Activated CD4-positive, alpha-beta T cell treated with anti-CD3 and anti-CD28 coated beads, Interleukin-2, Interleukin-4, amounts not matched to agents 100 ng/mL and 50 ng/mL, durations not matched to agents 16 hours and 8 hours (primary cell): Measurements from ENCODE around the gene LPP.

ENCODE experiments used
- DNase-seq: peaks from one replicate; pipeline ENCODE4 v3.0.0-alpha.2; 2020; ENCODE audit warnings: low spot score

The LPP gene

GRCh38 chr3:188220988-188221818, 67.2 kb downstream of the LPP start:
- DNase-seq: no peak

- no peak for DNase-seq
Measured at GRCh38 chr3:188223936-188224335, 70.0 kb downstream of the LPP start.

- no peak for DNase-seq
Measured at GRCh38 chr3:188227442-188227841, 73.5 kb downstream of the LPP start.

GRCh38 chr3:188229177-188229576, 75.2 kb downstream of the LPP start:
- DNase-seq: no peak

- no peak for DNase-seq
Measured at GRCh38 chr3:188229726-188230125, 75.8 kb downstream of the LPP start.

- no peak for DNase-seq
Measured at GRCh38 chr3:188230962-188231361, 77.0 kb downstream of the LPP start.

GRCh38 chr3:188231456-188231855, 77.5 kb downstream of the LPP start:
- DNase-seq: no peak

- no peak for DNase-seq
Measured at GRCh38 chr3:188232656-188233055, 78.7 kb downstream of the LPP start.

GRCh38 chr3:188233320-188233719, 79.4 kb downstream of the LPP start:
- DNase-seq: no peak

- no peak for DNase-seq
Measured at GRCh38 chr3:188234132-188234531, 80.2 kb downstream of the LPP start.

GRCh38 chr3:188236271-188236670, 82.3 kb downstream of the LPP start:
- DNase-seq: no peak

GRCh38 chr3:188239035-188239434, 85.1 kb downstream of the LPP start:
- no peak for DNase-seq

- DNase-seq: no peak
Measured at GRCh38 chr3:188239577-188239976, 85.6 kb downstream of the LPP start.

- no peak for DNase-seq
Measured at GRCh38 chr3:188240189-188240981, 86.4 kb downstream of the LPP start.

GRCh38 chr3:188241072-188241471, 87.1 kb downstream of the LPP start:
- DNase-seq: no peak

- DNase-seq: no peak
Measured at GRCh38 chr3:188241883-188242282, 87.9 kb downstream of the LPP start.

- no peak for DNase-seq
Measured at GRCh38 chr3:188242436-188243123, 88.6 kb downstream of the LPP start.

GRCh38 chr3:188243124-188243795, 89.3 kb downstream of the LPP start:
- no peak for DNase-seq

- no peak for DNase-seq
Measured at GRCh38 chr3:188244395-188244861, 90.5 kb downstream of the LPP start.

- DNase-seq: no peak
Measured at GRCh38 chr3:188246905-188247304, 92.9 kb downstream of the LPP start.

GRCh38 chr3:188248036-188248561, 94.1 kb downstream of the LPP start:
- no peak for DNase-seq
